ENCODE data around the gene SLC8A2.

SLC8A2 gene

DNA sequence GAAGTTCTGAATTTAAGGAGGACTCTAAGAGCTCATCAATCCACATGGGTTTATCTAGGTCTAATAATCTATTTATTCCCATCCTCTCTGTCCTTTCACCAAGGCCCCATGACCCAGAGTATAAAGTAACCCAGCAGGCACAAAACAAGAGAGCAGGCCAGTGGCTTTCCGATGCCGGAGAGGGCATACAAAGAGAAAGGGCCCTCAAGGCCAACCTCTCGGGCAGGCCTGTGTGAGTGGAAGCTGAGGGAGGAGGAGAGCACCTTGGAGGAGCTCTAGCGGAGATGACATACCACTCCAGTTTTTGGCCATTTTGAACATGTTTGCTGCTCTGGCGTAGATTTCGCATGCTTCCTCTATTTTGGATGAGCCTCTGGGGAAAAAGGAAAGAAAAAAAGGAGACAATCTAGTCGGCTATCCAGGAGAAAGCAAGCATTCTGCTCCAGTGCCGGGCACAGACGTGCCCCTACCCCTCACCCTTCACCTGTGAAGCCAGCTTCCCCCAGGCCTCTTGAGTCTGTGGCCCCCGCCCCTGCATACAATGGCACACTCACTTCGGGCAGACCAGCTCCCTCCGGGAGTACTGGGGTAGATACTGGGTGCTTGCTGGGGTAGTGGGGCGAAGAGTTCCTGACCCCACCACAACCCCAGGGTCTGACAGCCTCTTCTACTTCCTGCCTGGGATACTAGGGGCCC lies 31.6 kb upstream of the SLC8A2 start:
- DNase-seq (ENCODE audit: low read depth in 2 of 2) = no peak

GRCh38 chr19:47499863-47500830 lies 28.5 kb upstream of the SLC8A2 start:
- DNase-seq (ENCODE audit: low read depth in 2 of 2) = no peak

DNA sequence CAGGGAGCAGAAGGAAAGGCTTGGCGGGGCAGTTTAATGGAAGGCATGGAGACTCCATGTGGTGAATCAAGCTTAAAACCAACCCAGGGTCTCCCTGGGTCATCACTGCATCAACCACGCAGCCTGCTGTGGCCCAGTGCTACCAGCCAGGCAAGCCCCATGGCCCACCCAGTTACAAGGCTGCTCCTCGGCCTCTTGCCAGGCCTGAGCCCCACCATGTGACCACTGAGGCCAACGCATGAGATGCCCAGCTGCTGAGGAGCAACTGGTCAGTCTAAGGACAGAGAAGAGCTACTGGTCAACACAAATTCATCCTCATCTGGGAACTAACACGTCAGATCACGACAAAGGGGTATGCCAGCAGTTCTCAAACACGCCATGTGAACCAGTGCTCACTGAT lies 27.7 kb upstream of the SLC8A2 start:
- DNase-seq (ENCODE audit: low read depth in 2 of 2) = no peak

DNA sequence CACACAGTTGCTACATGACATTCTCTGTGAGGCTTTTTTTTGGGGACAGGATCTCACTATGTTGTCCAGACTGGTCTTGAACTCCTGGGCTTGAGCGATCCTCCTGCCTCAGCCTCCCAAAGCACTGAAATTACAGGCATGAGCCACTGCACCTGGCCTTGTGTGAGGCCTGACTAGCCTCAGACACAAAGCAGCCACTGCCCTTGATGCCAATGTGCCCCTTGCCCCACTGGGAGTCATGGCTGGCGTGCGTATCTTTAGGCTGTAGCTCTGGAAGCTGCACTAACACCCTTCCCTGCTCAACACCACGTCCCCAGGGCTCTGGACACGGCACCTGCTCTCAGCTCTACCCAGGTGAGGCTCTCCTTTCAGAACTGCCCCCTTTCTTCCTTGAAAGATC lies 26.9 kb upstream of the SLC8A2 start:
- DNase-seq (ENCODE audit: low read depth in 2 of 2) = no peak

DNA sequence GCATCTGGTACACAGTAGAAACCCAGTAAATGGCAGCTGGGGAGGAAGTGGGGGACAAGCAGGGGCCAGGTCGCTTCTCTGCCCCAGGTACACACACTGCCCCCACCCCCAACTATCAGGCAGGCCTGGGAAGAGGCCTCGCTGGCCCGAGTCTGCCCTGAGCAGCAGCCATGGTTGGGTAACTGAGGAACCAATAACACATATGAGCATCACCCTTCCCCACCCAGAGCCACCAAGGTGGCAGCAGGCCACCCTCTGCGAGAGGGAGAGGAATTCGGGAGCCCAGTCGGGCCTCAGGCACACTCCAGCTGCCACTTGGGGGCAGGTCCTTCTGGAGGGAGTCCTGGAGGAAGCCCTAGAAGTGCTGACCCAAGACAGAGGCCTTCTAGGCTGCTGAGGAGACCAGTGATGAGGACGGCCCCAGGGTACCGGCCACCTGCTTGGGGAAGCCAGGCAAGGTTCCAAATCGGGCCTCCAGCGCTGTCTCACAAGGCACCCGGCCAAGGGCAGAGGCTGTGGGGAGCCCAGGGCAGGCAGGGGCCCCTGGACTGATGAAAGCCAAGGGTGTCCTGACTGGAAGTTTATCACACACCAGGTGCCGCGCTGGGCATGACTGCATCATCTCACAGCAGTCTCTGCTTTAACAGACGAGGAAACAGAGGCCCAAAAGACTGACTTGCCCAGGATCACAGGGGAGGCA lies 26.3 kb upstream of the SLC8A2 start:
- no peak for DNase-seq (ENCODE audit: low read depth in 2 of 2)

GRCh38 chr19:47497050-47497766 lies 25.5 kb upstream of the SLC8A2 start:
- DNase-seq (ENCODE audit: low read depth in 2 of 2) = no peak

DNA sequence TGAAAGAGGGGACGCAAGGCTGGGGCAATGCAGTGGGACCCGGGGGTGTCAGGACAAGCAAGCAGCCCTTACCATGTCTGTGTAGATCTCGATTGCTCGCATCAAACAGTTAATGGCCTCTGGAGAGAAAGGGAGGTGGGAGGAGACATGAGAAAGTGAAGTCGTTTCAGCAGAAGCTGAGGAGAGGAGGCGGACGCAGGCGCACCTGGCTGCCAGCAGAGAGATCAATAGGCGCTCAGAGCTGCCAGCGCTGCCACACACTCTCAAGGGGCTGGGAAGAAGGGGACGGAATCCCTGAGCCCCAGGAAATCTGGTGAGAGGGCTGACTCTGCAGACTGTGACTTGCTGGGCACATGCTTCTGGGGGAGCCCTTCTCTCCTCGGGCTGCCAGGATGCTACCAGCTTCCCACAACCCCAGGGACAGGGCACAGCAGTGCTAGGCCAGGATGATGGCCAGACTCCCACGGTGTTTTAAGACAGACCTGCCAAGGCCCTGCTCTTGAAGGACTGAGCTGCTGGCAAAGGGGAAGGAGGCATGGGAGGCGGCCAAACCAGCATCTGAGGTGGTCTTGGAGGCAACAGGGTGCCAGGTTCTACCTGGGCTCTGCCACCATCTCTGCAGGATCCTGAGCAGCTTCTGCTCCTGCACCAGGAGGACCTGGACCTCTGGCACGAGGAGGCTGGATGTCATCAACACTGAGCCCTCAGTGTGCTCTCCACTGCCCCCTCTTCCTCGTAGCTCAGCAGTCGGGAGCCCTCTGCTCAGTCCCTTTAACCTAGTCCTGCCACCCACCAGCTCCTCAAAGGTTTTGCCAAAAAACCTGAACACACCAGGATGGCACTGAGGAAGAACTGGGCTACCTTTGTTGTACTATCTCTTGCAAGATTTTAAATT lies 24.0 kb upstream of the SLC8A2 start:
- DNase-seq (ENCODE audit: low read depth in 2 of 2) = no peak

DNA sequence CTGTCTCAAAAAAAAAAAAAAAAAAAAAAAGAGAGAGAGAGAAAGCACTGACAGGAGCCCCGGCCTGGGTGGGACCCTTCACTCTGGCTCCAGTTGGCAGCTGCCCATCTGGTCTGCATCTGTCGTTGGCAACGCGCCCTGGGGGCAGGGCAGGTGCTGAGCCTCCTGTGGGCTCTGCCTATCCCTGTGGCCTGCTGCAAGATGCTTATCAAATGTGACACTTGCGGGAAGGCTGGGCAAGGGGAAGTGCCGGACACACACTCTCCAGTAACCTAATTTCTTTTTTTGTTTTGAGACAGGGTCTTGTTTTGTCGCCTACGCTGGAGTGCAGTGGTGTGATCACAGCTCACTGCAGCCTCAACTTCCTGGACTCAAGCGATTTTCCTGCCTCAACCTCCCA lies 23.0 kb upstream of the SLC8A2 start:
- DNase-seq (ENCODE audit: low read depth in 2 of 2) = no peak

DNA sequence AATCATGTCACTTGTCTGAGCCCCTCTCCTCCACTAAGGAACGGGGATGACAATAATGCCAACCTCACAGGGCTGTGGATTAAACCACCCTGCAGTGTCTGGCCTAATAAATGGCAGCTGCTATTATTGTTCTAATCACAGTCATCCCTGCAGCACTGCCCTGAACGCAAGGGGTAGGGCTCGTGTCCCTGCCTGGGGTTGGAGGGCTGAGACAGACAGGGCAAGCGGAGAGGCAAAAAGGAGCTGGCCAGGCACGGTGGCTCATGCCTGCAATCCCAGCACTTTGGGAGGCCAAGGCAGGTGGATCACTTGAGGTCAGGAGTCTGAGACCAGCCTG lies 22.5 kb upstream of the SLC8A2 start:
- DNase-seq (ENCODE audit: low read depth in 2 of 2) = no peak

DNA sequence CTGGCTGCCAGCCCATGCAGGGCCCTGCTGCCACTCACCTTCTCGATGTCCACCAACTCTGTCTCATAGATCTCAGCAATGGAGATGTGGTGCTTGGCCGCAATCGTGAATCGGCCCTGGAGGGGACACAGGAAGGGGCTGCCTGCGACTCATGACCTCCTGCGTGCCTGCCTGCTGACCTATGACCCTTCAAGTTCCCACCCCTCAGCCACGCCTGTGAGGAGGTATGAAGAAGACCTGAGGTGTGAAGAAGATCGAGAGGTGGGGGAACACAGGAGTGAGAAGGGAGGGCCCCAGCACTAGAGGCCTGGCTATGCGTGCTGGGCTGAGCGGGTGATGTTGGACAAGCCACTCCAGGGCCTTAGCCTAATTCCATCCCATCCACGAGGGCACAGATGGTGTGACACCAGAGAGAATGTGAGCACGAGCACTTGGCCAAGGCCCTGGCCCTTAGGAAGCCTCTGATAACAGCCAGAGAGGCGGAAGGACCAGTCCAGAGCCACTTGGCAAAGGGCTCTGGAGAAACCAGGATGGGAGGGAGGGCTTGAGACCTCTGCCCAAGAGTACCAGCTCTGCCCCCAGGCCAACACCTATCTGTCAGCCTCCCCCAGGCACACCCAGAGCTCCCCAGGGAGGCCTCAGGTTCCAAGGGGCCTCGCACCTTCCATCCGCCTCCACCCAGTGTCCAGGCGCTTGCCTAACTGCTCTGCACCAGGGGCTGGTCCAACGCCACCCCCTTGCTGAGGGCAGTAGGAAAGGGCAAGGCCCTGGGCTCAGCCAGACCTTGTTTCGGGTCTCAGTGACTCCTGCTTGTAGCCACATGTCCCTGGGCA lies 21.9 kb upstream of the SLC8A2 start:
- no peak for DNase-seq (ENCODE audit: low read depth in 2 of 2)

GRCh38 chr19:47492571-47493377 lies 21.1 kb upstream of the SLC8A2 start:
- no peak for DNase-seq (ENCODE audit: low read depth in 2 of 2)

GRCh38 chr19:47492137-47492533 lies 20.4 kb upstream of the SLC8A2 start:
- DNase-seq (ENCODE audit: low read depth in 2 of 2) = no peak

GRCh38 chr19:47491358-47492136 lies 19.9 kb upstream of the SLC8A2 start:
- DNase-seq (ENCODE audit: low read depth in 2 of 2) = no peak

DNA sequence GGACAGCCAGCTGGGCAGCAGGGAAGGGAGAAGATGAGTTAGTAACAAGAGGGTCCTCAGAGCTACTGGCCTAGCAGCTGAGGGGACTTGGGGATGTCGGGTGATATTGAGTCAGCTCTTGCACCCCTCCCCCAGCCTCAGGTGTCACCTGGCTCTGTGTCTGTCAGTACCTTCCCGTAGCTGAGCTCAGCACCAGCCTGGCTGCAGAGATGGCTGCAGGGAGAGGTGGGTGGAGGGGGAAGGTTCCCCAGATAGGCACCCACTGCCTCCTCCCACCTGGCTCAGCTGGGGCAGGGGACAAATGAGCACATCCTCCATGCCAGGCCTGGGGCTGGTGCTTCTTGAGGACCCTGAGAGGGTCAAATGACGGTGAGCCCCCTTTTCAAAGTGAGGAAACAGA lies 19.2 kb upstream of the SLC8A2 start:
- DNase-seq (ENCODE audit: low read depth in 2 of 2) = no peak

DNA sequence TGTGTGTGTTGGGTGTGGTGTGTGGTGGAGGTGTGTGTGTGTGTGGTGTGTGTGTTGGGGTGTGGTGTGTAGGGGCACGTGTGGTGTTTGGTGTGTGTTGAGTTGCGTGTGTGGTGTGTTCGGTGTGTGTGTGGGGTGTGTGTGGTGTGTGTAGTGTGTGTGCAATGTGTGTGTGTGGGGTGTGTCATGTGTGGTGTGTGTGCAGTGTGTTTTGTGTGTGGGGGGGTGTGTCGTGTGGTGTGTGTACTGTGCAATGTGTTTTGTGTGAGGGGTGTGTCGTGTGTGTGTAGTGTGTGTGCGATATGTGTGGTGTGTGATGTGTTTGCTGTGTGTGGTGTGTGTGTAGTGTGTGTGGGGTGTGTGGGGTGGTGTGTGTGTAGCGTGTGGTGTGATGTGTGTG lies 18.3 kb upstream of the SLC8A2 start:
- no peak for DNase-seq (ENCODE audit: low read depth in 2 of 2)

DNA sequence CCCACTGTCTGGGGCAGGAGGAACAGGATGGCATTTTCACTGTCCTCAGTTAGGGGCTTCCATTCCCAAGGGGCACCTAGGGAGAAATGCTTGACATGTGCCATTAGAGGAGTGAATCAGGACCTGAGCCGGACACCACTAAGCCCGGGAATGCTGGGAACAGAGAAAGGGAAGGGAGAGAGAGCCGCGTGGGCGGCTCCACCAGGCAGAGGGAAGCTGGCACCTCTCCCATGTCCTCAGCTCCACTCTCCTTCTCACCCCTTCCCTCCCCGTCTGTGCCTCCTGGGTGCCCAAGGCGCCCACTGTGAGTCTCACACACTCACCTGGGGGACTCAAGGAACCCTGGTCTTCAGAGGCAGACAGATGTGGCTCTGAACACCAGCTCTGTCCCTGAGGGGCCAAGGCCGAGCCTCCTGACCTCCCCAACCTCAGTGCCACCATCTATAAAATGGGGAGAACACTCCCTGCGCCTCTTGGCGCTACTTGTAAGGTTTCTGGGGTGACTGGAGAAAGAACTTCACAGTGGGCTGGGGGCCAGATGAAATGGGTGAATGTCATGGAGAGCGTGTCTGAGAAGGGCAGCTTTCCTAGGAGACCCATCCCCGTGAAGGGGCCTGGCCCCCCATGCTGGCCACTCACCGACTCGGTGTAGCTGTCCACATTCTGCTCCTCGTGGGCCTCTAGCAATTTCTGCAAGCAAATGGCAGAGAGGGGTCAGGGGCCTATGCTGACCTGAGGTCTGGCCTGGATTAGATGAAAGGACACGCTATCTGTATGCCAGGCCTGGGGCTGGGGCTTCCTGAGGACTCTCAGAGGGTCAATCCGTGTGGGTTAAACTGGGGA lies 17.6 kb upstream of the SLC8A2 start:
- DNase-seq (ENCODE audit: low read depth in 2 of 2) = no peak
